ENCODE measurements around the gene ABCC8. TPM values are rescaled to one million over a fixed set of nuclear protein-coding genes. Genes with fewer than 3 reads are reported as not detected.

ABCC8 gene
- total and polyA plus RNA-seq, 10 of the 15 experiments (the other 5 are each of a cell fraction or from before 2014, with no cell fraction given), result not detected

DNA sequence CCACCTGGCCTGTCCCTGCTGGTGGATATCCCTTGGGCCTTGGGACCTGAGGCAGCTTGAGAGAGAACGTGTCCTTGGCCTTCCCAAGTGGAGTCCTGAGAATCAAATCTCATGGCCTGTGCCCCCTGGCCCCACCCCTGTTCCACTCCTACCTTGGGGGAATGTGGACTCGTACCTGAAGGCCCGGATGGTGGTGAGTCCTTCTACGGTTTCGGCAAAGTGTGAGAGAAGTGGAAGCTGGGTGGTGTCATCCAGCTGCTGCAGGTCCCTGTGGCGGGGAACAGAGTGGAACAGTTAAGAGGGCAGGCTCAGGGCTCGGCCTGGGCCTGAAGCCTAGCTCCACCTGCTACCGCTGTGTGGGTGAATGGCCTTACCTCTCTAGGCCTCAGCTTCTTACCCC, 74.2 kb downstream of the ABCC8 start:
- no TSS peak for BruUV-seq (replicated peaks)
- in situ Hi-C loops (cut with MboI), result no loop called here

DNA sequence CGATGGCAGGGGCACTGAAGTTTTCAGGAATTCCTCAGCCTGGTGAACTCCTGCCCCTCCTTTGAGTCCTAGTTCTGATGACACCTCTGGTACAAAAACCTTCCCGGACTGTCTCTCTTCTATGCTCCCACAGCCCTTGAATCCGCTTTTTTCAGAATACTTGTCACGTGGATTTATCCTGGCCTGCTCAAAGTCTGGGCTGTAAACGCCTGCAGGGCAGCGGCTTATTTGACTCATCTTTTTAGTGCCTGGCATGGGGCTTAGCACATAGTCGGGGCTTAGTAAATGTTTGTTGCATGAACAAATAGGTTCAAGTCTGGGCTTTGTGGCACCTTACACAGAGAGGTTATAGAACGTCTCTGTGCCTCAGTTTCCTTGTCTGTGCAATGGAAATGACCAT, 74.8 kb downstream of the ABCC8 start:
- no peak for DNase-seq (ENCODE audit: low read depth, low spot score)
- no TSS peak for BruUV-seq (replicated peaks)
- no peak overlapping the region for H3K27ac ChIP-seq (ENCODE audit: control insufficient read depth, insufficient read depth)
- WGBS (ENCODE audit: insufficient coverage, insufficient replicate concordance, low lambda C conversion rate, missing lambda C conversion rate), result 66% methylated on average over 8 of the region's 8 CpGs
- H3K9ac ChIP-seq (ENCODE audit: control insufficient read depth, insufficient read depth, low read length), result no peak overlapping the region
- H2AFZ ChIP-seq (ENCODE audit: control insufficient read depth, low read depth, low read length), result no peak overlapping the region
- no peak for ATAC-seq
- H3K4me1 ChIP-seq (ENCODE audit: control insufficient read depth, insufficient read depth, low read length), result peaks cover 9% of the 10 kb centered on the region
- ChIA-PET SMC1A (ENCODE audit: uncharacterized antibody, unreplicated experiment) (no interaction called here), CTCF (interaction anchor here (2.0 to 2.9 kb wide), 2 partner anchors 15 to 17 kb away, joined by 4 to 8 read pairs; no protein-coding TSS in a partner anchor), POLR2A (no interaction called here), RAD21 (ENCODE audit: unreplicated experiment) (no interaction called here)
- H3K4me2 ChIP-seq (ENCODE audit: control insufficient read depth, insufficient read depth), result no peak overlapping the region
- H3K4me3 ChIP-seq, result no peak overlapping the region
- no peaks in the 10 kb centered on the region for H3K79me2 ChIP-seq (ENCODE audit: control insufficient read depth, insufficient read depth, low read length)
- intact Hi-C loops (cut with micrococcal nuclease; ENCODE audit: unreplicated experiment), result no loop called here
- H3K9me3 ChIP-seq (replicated peaks; ENCODE audit: control insufficient read depth, insufficient read depth, low read length), result no peaks in the 10 kb centered on the region
- H4K20me1 ChIP-seq (ENCODE audit: control insufficient read depth, insufficient read depth), result no peaks in the 10 kb centered on the region
- no peaks in the 10 kb centered on the region for H3K36me3 ChIP-seq (ENCODE audit: control insufficient read depth in 2 of 2, insufficient read depth in 2 of 2, low read length in 1 of 2)
- no peak for FAIRE-seq
- no peaks in the 10 kb centered on the region for H3K27me3 ChIP-seq (replicated peaks in 1 of 2; ENCODE audit: control insufficient read depth in 2 of 2, insufficient read depth in 2 of 2, low read length in 1 of 2)
- in situ Hi-C loops (cut with MboI), result no loop called here
- TF ChIP-seq, protein P1, sequence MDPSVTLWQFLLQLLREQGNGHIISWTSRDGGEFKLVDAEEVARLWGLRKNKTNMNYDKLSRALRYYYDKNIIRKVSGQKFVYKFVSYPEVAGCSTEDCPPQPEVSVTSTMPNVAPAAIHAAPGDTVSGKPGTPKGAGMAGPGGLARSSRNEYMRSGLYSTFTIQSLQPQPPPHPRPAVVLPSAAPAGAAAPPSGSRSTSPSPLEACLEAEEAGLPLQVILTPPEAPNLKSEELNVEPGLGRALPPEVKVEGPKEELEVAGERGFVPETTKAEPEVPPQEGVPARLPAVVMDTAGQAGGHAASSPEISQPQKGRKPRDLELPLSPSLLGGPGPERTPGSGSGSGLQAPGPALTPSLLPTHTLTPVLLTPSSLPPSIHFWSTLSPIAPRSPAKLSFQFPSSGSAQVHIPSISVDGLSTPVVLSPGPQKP (IDR thresholded peaks at IDR 0.05; ENCODE audit: low read depth, low read length), result no peak
- TF ChIP-seq GATAD2B (conservative IDR thresholded peaks at IDR 0.05; ENCODE audit: low read depth) (no peak), ESRRA (IDR thresholded peaks at IDR 0.05; ENCODE audit: low read length) (no peak), NRF1 (conservative IDR thresholded peaks at IDR 0.05; ENCODE audit: low read depth, low read length) (no peak), SPI1 (IDR thresholded peaks at IDR 0.05; ENCODE audit: borderline replicate concordance, insufficient read depth, low read depth, low read length) (no peak), ZNF274 (IDR thresholded peaks at IDR 0.05; ENCODE audit: insufficient read depth, insufficient read length) (no peak), BCL11A (IDR thresholded peaks at IDR 0.05; ENCODE audit: low read depth, low read length) (no peak), ZNF384 (IDR thresholded peaks at IDR 0.05; ENCODE audit: borderline replicate concordance, low read depth, low read length) (no peak), CHD4 (IDR thresholded peaks at IDR 0.05) (no peak), EGR1 (IDR thresholded peaks at IDR 0.05; ENCODE audit: borderline replicate concordance in 1 of 2, low read depth in 2 of 2, low read length in 2 of 2) (no peak)
- TF ChIP-seq, protein P2, sequence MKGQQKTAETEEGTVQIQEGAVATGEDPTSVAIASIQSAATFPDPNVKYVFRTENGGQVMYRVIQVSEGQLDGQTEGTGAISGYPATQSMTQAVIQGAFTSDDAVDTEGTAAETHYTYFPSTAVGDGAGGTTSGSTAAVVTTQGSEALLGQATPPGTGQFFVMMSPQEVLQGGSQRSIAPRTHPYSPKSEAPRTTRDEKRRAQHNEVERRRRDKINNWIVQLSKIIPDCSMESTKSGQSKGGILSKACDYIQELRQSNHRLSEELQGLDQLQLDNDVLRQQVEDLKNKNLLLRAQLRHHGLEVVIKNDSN (IDR thresholded peaks at IDR 0.05; ENCODE audit: borderline replicate concordance, extremely low read length, insufficient read depth, low read depth, low read length), result no peak

More for the DNA sequence above, 74.2 kb downstream of the ABCC8 start:
- H3K27ac ChIP-seq (ENCODE audit: control insufficient read depth, insufficient read depth), result no peak overlapping the region
- H3K9me3 ChIP-seq (replicated peaks; ENCODE audit: control insufficient read depth, insufficient read depth, low read length), result no peaks in the 10 kb centered on the region
- no peak for FAIRE-seq
- CTCF ChIA-PET, result interaction anchor here (2.9 kb wide), 1 partner anchor 18 kb away, joined by 8 read pairs; no protein-coding TSS in a partner anchor
- H3K79me2 ChIP-seq (ENCODE audit: control insufficient read depth, insufficient read depth, low read length), result no peaks in the 10 kb centered on the region
- H3K4me1 ChIP-seq (ENCODE audit: control insufficient read depth, insufficient read depth, low read length), result peaks cover 9% of the 10 kb centered on the region
- no peak overlapping the region for H3K4me2 ChIP-seq (ENCODE audit: control insufficient read depth, insufficient read depth)
- intact Hi-C loops (cut with micrococcal nuclease; ENCODE audit: unreplicated experiment), result no loop called here
- no peaks in the 10 kb centered on the region for H3K27me3 ChIP-seq (replicated peaks in 1 of 2; ENCODE audit: control insufficient read depth in 2 of 2, insufficient read depth in 2 of 2, low read length in 1 of 2)
- ATAC-seq, result no peak
- no peak overlapping the region for H2AFZ ChIP-seq (ENCODE audit: control insufficient read depth, low read depth, low read length)
- TF ChIP-seq, protein P3, sequence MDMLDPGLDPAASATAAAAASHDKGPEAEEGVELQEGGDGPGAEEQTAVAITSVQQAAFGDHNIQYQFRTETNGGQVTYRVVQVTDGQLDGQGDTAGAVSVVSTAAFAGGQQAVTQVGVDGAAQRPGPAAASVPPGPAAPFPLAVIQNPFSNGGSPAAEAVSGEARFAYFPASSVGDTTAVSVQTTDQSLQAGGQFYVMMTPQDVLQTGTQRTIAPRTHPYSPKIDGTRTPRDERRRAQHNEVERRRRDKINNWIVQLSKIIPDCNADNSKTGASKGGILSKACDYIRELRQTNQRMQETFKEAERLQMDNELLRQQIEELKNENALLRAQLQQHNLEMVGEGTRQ (IDR thresholded peaks at IDR 0.05; ENCODE audit: borderline replicate concordance, low read depth, low read length), result no peak
- no peak for TF ChIP-seq MTA2 (IDR thresholded peaks at IDR 0.05; ENCODE audit: low read depth)
- no peak for TF ChIP-seq EZH2 (IDR thresholded peaks at IDR 0.05; ENCODE audit: borderline replicate concordance, control insufficient read depth, low read depth, low read length)
- no peak for TF ChIP-seq NFXL1 (IDR thresholded peaks at IDR 0.05; ENCODE audit: borderline replicate concordance)
- TF ChIP-seq RBBP5 (conservative IDR thresholded peaks at IDR 0.05), result no peak
- no peak for TF ChIP-seq SREBF2 (IDR thresholded peaks at IDR 0.05; ENCODE audit: low read length)
- TF ChIP-seq TCF12 (IDR thresholded peaks at IDR 0.05; ENCODE audit: low read depth, low read length), result no peak
- no peak for TF ChIP-seq IRF4 (IDR thresholded peaks at IDR 0.05; ENCODE audit: low read depth, low read length)
- no peak for TF ChIP-seq HCFC1 (IDR thresholded peaks at IDR 0.05; ENCODE audit: low read length)
- no peak for TF ChIP-seq CREB1 (IDR thresholded peaks at IDR 0.05; ENCODE audit: low read depth)
- TF ChIP-seq BCL11A (IDR thresholded peaks at IDR 0.05; ENCODE audit: low read depth, low read length), result no peak
- no peak for TF ChIP-seq ASH2L (IDR thresholded peaks at IDR 0.05; ENCODE audit: borderline replicate concordance, low read depth)
- 56% methylated on average over 8 of the region's 8 CpGs for WGBS (ENCODE audit: insufficient coverage, insufficient replicate concordance, low lambda C conversion rate, missing lambda C conversion rate)
- H3K4me3 ChIP-seq, result no peak overlapping the region
- SMC1A ChIA-PET (ENCODE audit: uncharacterized antibody, unreplicated experiment), result interaction anchor here (1.1 kb wide), 1 partner anchor 110 kb away, joined by 4 read pairs; no protein-coding TSS in a partner anchor
- POLR2A ChIA-PET, result no interaction called here
- no peak overlapping the region for H3K9ac ChIP-seq (ENCODE audit: control insufficient read depth, insufficient read depth, low read length)
- no peaks in the 10 kb centered on the region for H3K36me3 ChIP-seq (ENCODE audit: control insufficient read depth in 2 of 2, insufficient read depth in 2 of 2, low read length in 1 of 2)
- no peak for DNase-seq (ENCODE audit: low read depth, low spot score)
- RAD21 ChIA-PET (ENCODE audit: unreplicated experiment), result no interaction called here
- H4K20me1 ChIP-seq (ENCODE audit: control insufficient read depth, insufficient read depth), result no peaks in the 10 kb centered on the region
